K562 (cell line): Measurements from ENCODE around the gene NPM1. TPM values are rescaled to one million over a fixed set of nuclear protein-coding genes. Genes with fewer than 3 reads are reported as not detected.
A peak's percentile ranks its signal among the peaks of the same experiment; 100 is the strongest.

Experiments used
- ATF1 ChIP-seq, 2 experiments: fragments of 450-650 bp in 1 of 2; IDR thresholded peaks; 2 replicates each; pipeline ENCODE4 v1.6.1; 2016; ENCODE audit warnings: missing compliant biosample characterization in 1 of 2, missing genetic modification characterization in 1 of 2
- BHLHE40 ChIP-seq: IDR thresholded peaks from 2 replicates; pipeline ENCODE4 v1.6.1; 2011; ENCODE audit warnings: low read length, improper control_type of control experiment
- ELF1 ChIP-seq: fragments of 200-800 bp; sonication (Bioruptor generic); IDR thresholded peaks from 2 replicates; pipeline ENCODE4 v1.6.1; 2016; ENCODE audit warnings: missing genetic modification characterization, missing compliant biosample characterization
- FOXK2 ChIP-seq, 2 experiments: fragments of 450-650 bp; IDR thresholded peaks in 1 of 2; conservative IDR thresholded peaks in 1 of 2; 2 replicates each; pipeline ENCODE4 v1.6.1; 2016; ENCODE audit warnings: low read depth in 2 of 2, mild to moderate bottlenecking in 1 of 2
- GABPA ChIP-seq: fragments of 200-800 bp; sonication (Bioruptor generic); conservative IDR thresholded peaks from 2 replicates; pipeline ENCODE4 v1.6.1; 2016; ENCODE audit warnings: low read depth, missing genetic modification characterization, missing compliant biosample characterization
- HDAC6 ChIP-seq: IDR thresholded peaks from 2 replicates; pipeline ENCODE4 v1.6.1; 2012; ENCODE audit warnings: low read depth, mild to moderate bottlenecking, control low read depth, inconsistent platforms, low read length, moderate library complexity
- KDM5B ChIP-seq: fragments of 200-600 bp; sonication (generic); IDR thresholded peaks from 2 replicates; pipeline ENCODE4 v1.6.1; 2012; ENCODE audit warnings: low read depth, mild to moderate bottlenecking, moderate library complexity, low read length, control low read depth, inconsistent platforms; ENCODE audit not compliant: insufficient replicate concordance
- PHB2 ChIP-seq: fragments of 450-650 bp; IDR thresholded peaks from 2 replicates; pipeline ENCODE4 v1.6.1; 2017; ENCODE audit warnings: low read depth
- PHF8 ChIP-seq: fragments of 200-600 bp; sonication (generic); IDR thresholded peaks from 2 replicates; pipeline ENCODE4 v1.6.1; 2012; ENCODE audit warnings: mixed run types, mild to moderate bottlenecking, inconsistent platforms, low read length, moderate library complexity, borderline replicate concordance
- POLR2A ChIP-seq: fragments of 450-650 bp; conservative IDR thresholded peaks from 2 replicates; pipeline ENCODE4 v1.6.1; 2016
- POLR3A ChIP-seq: IDR thresholded peaks from 2 replicates; pipeline ENCODE4 v1.6.1; 2011; ENCODE audit warnings: borderline replicate concordance, mild to moderate bottlenecking, moderate library complexity; ENCODE audit not compliant: insufficient read length, insufficient read depth; ENCODE audit errors: extremely low read depth
- RBBP5 ChIP-seq: fragments of 200-600 bp; sonication (generic); IDR thresholded peaks from 2 replicates; pipeline ENCODE4 v1.6.1; 2012; ENCODE audit warnings: borderline replicate concordance, mild to moderate bottlenecking, low read length, control low read depth, inconsistent platforms; ENCODE audit not compliant: insufficient read depth, poor library complexity, severe bottlenecking
- RBFOX2 ChIP-seq: fragments of 200-400 bp; formaldehyde crosslinking; IDR thresholded peaks from 2 replicates; pipeline ENCODE4 v1.6.1; 2017; ENCODE audit warnings: low read depth, mild to moderate bottlenecking, low read length, moderate library complexity
- RBM14 ChIP-seq: fragments of 200-400 bp; formaldehyde crosslinking; IDR thresholded peaks from 2 replicates; pipeline ENCODE4 v1.6.1; 2018; ENCODE audit warnings: low read depth, mild to moderate bottlenecking, low read length, moderate library complexity, borderline replicate concordance; ENCODE audit not compliant: insufficient read depth
- SAP30 ChIP-seq: fragments of 200-600 bp; sonication (generic); IDR thresholded peaks from 2 replicates; pipeline ENCODE4 v1.6.1; 2012; ENCODE audit warnings: borderline replicate concordance, low read depth, mild to moderate bottlenecking, moderate library complexity, low read length, control low read depth, inconsistent platforms; ENCODE audit not compliant: insufficient read depth, poor library complexity, severe bottlenecking
- STAG1 ChIP-seq: sonication (generic); formaldehyde crosslinking; IDR thresholded peaks from 2 replicates; pipeline ENCODE4 v1.5.0; 2020; ENCODE audit warnings: missing genetic modification reagents, borderline replicate concordance
- XRCC3 ChIP-seq: fragments of 450-650 bp; IDR thresholded peaks from 2 replicates; pipeline ENCODE4 v1.6.1; 2017; ENCODE audit warnings: mild to moderate bottlenecking, moderate library complexity
- polyA plus RNA-seq, 8 experiments: library from polyadenylated mRNA; depleted of rRNA in 4 of 8; stranded (reverse) in 5 of 8; unstranded in 3 of 8; fragments of >200 nt; fragmentation: Nextera tagmentation in 2 of 8; fragmentation: Illumina TruSeq in 1 of 8; extraction: Ambion mirVana in 2 of 8; extraction: Trizol in 1 of 8; gene quantifications; 2 replicates each; pipeline versions ENCODE4 v1.2.1 to v1.2.3, GENCODE V29; 2011 to 2014; ENCODE audit warnings: inconsistent platforms in 1 of 8, missing spikeins in 1 of 8
- total RNA-seq, 7 experiments: library from RNA; depleted of rRNA in 6 of 7; stranded (reverse); fragments of >200 nt in 6 of 7; fragmentation: Illumina TruSeq in 2 of 7; extraction: Trizol in 2 of 7; gene quantifications; 2 replicates each; pipeline versions ENCODE4 v1.2.1 to v1.2.3, GENCODE V29; 2011 to 2021; ENCODE audit warnings: low replicate concordance in 1 of 7
- TF ChIP-seq, protein P1 (sequence below), 2 experiments: IDR thresholded peaks in 1 of 2; conservative IDR thresholded peaks in 1 of 2; 2 replicates each; pipeline ENCODE4 v1.6.1; 2016; ENCODE audit warnings: low read depth in 2 of 2, mild to moderate bottlenecking in 1 of 2, missing compliant biosample characterization in 1 of 2, missing genetic modification characterization in 1 of 2, moderate library complexity in 1 of 2
- TF ChIP-seq, protein P2 (sequence below): fragments of 200-800 bp; sonication (Bioruptor generic); IDR thresholded peaks from 2 replicates; pipeline ENCODE4 v1.6.1; 2017; ENCODE audit warnings: missing genetic modification characterization, missing compliant biosample characterization
- TF ChIP-seq, protein P3 (sequence below): fragments of 450-650 bp; IDR thresholded peaks from 2 replicates; pipeline ENCODE4 v1.6.1; 2014; ENCODE audit warnings: low read depth, mild to moderate bottlenecking, moderate library complexity, borderline replicate concordance

Gene NPM1
- total and polyA plus RNA-seq, 9 of the 15 experiments (the other 6 are each of a cell fraction or from before 2014, with no cell fraction given), result 2,438 to 6,909 (median 5,639) TPM

DNA sequence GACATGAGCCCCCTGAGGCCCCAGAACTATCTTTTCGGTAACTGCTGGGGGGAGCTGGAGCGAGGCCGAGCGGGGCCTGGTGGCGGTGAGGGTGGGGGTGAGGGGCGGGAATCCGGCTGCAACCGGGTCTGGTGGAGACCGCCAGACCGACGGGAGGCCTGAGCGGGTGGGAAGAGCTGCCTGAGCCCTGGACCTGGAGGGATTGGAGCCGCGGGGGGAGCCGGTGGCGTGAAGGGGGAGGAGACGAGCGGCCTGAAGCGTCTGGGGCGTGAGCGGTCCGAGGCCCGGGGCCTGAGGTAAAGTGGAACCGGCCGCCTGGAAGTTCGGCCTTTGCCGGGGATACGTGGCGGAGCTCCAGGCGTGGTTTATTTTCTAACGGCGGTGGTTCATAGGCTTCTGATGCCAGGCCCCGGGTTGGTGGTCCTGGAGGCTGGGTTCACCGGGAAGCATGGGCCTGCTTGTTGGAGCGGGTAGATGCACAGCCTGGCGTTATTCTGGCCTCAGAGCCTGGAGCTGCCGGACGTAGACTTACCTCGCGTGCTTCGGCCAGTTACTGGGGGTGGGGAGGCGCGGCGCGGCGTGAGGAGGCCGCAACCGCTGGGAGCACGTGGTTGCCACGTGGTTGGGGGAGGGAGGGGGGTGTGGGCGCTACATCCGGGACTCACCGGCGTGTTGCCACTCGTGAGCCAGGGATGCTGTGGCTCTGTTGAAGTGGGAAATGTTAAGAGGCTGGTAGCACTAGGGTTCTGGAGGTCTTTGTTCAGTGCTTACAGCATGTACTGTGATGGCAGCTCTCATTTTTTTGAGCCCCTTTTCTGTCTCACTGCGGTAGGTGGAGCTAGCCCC lies 544 bp downstream of the NPM1 start (continued):
- peak; percentile 88 to 90 for TF ChIP-seq FOXK2 (conservative IDR thresholded peaks at IDR 0.05 in 1 of 2, IDR thresholded peaks at IDR 0.05 in 1 of 2; ENCODE audit: low read depth in 2 of 2)
- TF ChIP-seq, protein P1, sequence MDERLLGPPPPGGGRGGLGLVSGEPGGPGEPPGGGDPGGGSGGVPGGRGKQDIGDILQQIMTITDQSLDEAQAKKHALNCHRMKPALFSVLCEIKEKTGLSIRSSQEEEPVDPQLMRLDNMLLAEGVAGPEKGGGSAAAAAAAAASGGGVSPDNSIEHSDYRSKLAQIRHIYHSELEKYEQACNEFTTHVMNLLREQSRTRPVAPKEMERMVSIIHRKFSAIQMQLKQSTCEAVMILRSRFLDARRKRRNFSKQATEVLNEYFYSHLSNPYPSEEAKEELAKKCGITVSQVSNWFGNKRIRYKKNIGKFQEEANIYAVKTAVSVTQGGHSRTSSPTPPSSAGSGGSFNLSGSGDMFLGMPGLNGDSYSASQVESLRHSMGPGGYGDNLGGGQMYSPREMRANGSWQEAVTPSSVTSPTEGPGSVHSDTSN (CRISPR knock-in tag; IDR thresholded peaks at IDR 0.05; ENCODE audit: low read depth), result no peak
- TF ChIP-seq, protein P1 (tag; conservative IDR thresholded peaks at IDR 0.05; ENCODE audit: low read depth), result no peak
- TF ChIP-seq POLR2A, result no peak; the same call in 1 of the 2 replicates
- no peak for TF ChIP-seq POLR3A
- TF ChIP-seq RBBP5, result peak; percentile 31
- TF ChIP-seq, protein P2, sequence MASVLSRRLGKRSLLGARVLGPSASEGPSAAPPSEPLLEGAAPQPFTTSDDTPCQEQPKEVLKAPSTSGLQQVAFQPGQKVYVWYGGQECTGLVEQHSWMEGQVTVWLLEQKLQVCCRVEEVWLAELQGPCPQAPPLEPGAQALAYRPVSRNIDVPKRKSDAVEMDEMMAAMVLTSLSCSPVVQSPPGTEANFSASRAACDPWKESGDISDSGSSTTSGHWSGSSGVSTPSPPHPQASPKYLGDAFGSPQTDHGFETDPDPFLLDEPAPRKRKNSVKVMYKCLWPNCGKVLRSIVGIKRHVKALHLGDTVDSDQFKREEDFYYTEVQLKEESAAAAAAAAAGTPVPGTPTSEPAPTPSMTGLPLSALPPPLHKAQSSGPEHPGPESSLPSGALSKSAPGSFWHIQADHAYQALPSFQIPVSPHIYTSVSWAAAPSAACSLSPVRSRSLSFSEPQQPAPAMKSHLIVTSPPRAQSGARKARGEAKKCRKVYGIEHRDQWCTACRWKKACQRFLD (CRISPR knock-in tag), result peak; percentile 60; the same call in 1 of the 2 replicates
- TF ChIP-seq BHLHE40, result peak; percentile 87
- no peak for TF ChIP-seq PHB2
- TF ChIP-seq SAP30, result peak; percentile 95
- TF ChIP-seq RBM14, result 0 out of 2 replicates have a peak, but pooled peaks have one; percentile 59
- TF ChIP-seq STAG1, result no peak
- peak; percentile 90 for TF ChIP-seq RBFOX2
- 0 out of 2 replicates have a peak, but pooled peaks have one; percentile 48 for TF ChIP-seq GABPA
- TF ChIP-seq ELF1, result peak; percentile 21; the same call in 1 of the 2 replicates
- TF ChIP-seq KDM5B, result peak; percentile 46
- no peak for TF ChIP-seq ATF1 (CRISPR knock-in tag; IDR thresholded peaks at IDR 0.05)
- TF ChIP-seq ATF1 (tag; IDR thresholded peaks at IDR 0.05), result peak; percentile 57
- TF ChIP-seq, protein P3, sequence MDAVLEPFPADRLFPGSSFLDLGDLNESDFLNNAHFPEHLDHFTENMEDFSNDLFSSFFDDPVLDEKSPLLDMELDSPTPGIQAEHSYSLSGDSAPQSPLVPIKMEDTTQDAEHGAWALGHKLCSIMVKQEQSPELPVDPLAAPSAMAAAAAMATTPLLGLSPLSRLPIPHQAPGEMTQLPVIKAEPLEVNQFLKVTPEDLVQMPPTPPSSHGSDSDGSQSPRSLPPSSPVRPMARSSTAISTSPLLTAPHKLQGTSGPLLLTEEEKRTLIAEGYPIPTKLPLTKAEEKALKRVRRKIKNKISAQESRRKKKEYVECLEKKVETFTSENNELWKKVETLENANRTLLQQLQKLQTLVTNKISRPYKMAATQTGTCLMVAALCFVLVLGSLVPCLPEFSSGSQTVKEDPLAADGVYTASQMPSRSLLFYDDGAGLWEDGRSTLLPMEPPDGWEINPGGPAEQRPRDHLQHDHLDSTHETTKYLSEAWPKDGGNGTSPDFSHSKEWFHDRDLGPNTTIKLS, result peak; percentile 46; the same call in 1 of the 2 replicates
- no peak for TF ChIP-seq XRCC3
- no peak for TF ChIP-seq HDAC6
- TF ChIP-seq PHF8, result peak; percentile 27
